ENCODE measurements around the gene MCHR2.

DNA sequence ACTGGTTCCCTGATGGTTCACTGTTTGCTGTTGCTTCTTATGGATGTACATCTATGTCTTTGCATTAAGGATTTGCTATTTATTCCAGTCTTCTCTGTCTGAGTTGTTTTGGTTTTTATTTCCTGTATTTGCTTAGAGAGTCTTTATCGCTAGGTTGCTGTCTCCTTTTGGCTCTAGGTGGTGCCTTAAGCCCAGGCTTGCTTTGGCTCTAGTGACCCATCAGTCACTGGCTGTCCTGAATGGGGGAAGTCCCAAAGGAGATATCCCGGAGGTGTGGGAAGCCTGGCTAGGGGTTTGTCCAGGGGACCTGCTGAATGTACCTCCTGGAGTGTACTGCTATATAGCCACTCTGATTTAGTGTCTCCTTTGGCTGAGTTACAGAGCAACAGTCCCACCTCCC is 53.4 kb downstream of the MCHR2 start:
- TF ChIP-seq, protein P1, sequence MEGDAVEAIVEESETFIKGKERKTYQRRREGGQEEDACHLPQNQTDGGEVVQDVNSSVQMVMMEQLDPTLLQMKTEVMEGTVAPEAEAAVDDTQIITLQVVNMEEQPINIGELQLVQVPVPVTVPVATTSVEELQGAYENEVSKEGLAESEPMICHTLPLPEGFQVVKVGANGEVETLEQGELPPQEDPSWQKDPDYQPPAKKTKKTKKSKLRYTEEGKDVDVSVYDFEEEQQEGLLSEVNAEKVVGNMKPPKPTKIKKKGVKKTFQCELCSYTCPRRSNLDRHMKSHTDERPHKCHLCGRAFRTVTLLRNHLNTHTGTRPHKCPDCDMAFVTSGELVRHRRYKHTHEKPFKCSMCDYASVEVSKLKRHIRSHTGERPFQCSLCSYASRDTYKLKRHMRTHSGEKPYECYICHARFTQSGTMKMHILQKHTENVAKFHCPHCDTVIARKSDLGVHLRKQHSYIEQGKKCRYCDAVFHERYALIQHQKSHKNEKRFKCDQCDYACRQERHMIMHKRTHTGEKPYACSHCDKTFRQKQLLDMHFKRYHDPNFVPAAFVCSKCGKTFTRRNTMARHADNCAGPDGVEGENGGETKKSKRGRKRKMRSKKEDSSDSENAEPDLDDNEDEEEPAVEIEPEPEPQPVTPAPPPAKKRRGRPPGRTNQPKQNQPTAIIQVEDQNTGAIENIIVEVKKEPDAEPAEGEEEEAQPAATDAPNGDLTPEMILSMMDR (IDR thresholded peaks at IDR 0.05; ENCODE audit: insufficient read depth, low read depth, low read length): no peak
- no peak for TF ChIP-seq EZH2 (IDR thresholded peaks at IDR 0.05; ENCODE audit: insufficient read depth, low read length)

Measured in astrocyte (in vitro differentiated cells and primary cell).